ENCODE data around the gene COL5A1.

The COL5A1 gene

DNA sequence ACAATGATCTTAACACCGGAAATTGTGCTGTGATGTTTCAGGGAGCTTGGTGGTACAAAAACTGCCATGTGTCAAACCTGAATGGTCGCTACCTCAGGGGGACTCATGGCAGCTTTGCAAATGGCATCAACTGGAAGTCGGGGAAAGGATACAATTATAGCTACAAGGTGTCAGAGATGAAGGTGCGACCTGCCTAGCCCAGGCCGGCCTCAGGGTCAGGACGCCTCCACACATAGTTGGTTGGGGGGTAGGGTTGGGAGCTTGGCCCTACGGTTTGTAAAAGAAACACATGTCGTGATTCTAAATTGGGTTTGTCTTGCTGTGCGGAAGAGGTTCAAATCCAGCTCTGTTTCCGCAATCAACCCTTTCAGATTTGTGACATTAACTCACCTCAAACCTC lies 245.6 kb downstream of the COL5A1 start:
- DNase-seq, result no peak

DNA sequence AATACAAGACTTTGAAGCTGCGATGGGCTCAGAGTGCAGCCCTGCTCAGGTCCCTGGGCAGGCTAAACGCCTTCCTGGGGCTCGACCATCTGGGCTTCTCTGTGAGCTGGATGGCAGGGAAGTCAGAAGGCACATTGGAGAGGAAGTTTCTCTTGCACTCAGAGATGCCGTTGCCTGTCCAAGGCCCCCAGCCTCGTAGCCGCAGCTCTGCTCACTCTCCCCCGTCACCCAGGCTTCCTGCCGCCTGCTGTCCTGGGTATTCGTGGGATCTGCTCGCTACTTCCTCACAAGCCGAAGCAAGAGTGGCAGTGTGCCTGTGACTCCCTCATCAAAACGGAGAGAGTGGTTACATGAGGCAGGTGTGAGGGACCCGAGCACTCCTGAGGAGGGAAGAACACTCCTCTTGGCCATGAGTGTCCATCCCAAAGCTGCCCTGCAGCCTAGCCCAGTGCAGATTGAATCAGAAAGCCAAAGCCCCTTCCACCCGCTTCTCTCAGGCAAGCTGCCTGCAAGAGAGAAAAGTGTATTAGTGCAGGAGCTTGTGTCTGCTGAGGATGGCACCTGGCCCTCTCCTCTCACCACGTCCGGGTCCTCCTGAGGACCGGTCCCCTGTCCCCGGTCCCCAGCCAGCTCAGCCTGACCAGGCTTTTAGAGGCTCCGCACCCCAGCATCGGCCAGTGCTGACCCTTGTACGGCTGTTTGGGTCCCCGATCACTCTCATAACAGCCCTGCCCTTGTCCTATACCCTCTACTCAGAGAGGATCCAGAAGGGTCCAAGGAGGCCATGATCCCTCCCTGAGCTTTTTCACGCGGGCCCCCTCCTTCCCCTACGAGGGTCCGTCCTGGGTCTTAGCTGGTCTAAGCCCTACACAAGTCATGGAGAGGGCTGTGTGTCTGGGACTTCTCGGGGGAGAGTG lies 246.3 kb downstream of the COL5A1 start:
- no peak for DNase-seq

DNA sequence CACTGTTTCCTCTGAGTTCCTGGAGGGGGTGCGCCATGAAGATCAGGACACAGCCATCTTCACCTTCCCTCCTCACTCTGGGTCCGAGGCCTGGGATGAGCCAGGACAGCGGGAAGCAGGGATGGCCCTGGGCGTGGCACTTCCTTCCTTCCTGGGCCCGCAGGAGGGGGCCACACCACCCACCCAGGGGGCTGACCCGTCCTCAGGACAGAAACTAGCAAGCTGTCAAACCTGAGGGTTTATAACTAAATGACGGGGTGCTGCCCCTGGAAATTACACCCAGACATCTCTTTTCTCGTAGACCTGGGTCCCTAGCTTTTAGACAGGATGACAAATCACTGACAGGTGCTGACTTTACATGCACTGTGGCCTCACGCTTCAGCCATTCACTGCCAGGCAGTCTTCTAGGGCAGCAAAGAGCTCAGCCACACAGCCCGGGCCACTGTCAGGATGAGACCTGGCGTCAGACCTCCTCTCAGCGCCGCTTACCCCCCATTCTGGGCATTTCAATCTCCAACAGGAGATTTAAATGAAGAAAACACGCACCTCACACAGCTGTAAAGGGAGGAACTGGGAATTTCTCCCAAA lies 247.1 kb downstream of the COL5A1 start:
- DNase-seq, result no peak

DNA sequence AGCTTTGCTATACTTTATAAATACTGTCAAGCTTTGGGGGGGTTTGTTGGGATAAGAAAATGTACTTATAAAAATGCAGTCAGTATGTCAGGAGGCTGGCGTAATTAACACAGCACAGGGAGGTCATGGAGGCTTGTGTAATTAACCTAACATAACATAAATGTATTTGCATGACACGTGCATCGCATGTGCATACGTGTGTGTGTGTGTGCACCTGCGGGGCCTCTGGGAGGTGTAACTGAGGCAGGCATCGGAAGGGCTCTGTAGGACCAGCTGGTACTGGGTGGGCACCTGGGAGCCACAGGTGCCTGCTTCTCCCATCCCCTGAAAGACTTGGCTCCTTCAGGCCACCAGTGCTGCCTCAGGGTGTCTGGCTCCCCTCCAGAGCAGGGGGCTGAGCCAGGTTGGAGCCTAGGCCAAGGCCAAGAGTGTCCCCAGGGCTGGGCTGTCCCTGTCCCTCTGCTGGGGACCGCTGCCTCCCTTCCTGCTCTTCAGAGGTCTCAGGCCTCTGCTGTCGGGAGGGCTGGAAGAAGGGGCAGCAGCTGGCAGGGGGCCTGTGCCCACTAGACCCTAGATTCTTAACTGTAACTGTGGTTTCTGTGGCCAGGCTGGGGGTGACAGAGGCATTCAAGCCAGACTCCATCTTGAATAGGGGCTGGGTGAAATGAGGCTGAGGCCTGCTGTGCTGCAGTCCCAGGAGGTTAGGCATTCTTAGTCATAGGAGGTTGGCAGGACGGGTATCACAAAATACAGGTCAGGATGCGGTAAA lies 248.0 kb downstream of the COL5A1 start:
- no peak for DNase-seq

DNA sequence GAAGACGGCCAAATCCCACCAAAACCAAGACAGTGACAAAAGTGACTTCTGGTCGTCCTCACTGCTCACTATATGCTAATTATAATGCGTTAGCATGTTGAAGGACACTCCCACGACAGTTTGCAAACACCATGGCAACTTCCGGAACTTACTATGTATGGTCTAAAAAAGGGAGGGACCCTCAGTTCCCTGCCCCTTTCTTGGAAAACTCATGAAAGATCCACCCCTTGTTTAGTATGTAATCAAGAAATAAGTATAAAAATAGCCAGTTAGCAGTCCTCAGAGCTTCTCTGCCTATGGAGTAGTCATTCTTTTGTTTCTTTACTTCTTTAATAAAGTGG lies 248.5 kb downstream of the COL5A1 start:
- no peak for DNase-seq

DNA sequence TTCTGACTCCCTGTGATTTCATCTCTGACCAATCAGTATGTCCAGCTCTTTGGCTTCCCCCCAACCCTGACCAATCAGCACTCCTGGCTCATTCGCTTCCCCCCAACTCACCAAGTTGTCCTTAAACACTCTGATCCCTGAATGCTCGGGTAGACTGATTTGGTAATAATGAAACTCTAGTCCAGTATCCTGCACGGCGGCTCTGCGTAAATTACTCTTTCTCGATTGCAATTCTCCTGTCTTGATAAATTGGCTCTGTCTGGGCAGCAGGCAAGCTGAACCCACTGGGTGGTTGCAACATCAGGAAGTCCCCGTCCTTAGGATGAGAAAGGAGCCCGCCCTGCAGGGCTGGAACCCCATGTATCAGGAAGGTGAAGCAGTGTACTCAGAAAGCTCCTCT lies 249.4 kb downstream of the COL5A1 start:
- DNase-seq, result no peak

DNA sequence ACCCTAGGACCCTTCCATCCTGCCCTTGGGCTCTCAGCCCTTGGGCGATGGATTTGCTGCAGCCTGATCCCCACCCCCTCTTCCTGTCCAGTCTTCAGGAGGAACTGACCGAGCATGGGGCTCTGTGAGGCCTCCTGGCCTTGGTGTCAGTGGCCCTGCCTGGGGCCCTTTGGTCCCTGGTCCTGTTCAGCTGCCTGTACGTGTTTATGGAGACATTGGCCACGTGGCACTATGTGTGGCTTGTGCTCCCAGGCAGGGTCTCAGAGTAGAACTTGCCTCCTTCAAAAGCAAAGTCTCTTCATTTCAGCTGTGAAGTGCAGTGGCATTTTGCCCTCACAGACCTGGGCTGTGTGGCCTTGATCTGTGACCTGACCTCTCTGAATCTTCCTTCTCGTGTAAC lies 250.1 kb downstream of the COL5A1 start:
- DNase-seq, result no peak

DNA sequence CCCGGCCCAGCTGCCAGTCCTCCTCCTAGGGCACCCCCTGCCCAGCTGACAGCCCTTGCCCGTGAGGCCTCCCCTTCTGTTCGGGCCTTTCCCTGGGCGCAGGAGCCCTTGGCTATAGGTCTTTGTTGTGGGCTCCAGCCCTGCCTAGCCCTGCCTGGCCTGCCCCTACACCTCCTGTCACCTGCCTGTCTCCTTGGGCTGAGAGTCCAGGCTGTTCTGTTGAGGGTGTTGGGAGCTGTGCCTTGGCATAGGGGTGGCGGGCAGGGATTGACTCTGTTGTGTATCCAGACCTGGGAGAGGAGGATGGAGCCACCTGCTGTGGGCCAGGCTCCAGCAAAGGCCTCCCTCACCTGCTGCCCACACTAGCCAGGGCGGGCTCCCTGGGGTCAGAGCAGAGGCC lies 250.6 kb downstream of the COL5A1 start:
- no peak for DNase-seq

DNA sequence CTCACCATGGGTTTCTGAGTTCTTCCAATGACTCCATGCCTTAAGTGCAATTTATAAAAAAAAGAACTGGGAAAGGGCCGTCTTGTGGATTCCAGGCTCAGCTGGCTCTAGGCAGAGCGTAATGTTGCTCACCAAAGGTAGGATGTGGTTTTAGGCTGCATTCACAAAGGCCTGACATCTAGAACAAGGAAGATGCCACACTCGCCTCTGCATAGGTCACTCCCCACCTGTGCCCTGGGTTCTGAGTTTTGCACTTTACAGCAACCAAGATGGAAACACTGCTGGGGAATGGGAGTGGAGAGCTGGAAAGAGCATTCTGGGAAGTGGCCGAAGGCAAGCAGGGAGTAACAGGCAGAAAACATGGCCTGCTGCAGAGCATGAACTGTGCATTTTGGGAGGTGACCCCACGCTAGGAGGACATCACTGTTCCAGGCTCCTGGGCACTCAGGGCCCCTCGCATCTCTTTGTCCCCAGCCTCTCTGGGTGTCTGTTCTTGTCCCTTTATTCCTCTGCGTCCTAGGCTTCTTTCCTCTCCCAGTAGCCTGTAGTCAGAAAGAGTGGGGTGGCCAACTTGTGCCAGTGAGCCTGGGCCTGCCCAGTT lies 251.3 kb downstream of the COL5A1 start:
- no peak for DNase-seq
